ENCODE measurements around the gene MS4A15. TPM values are rescaled to one million over a fixed set of nuclear protein-coding genes. Genes with fewer than 3 reads are reported as not detected.
"Not testable (repeated sequence)": the region's sequence is repeated elsewhere in the genome, so short reads cannot be mapped to it uniquely, and the experiment has no call there.

The MS4A15 gene
- total RNA-seq, 1 donor from 2014 or later: not detected

- H3K4me3 Mint-ChIP-seq (ENCODE audit: low read depth): no peak overlapping the region
- no peak for DNase-seq (ENCODE audit: low spot score, unreplicated experiment)
- no peaks in the 10 kb centered on the region for H3K36me3 Mint-ChIP-seq (ENCODE audit: insufficient read depth)
- H3K27ac Mint-ChIP-seq: no peak overlapping the region
- TF ChIP-seq CTCF (IDR thresholded peaks at IDR 0.05; ENCODE audit: unreplicated experiment): no peak
- H3K9me3 Mint-ChIP-seq (ENCODE audit: low read depth): no peaks in the 10 kb centered on the region
- H3K27me3 Mint-ChIP-seq: peaks cover 19% of the 10 kb centered on the region
- H3K4me1 Mint-ChIP-seq (ENCODE audit: low read depth): no peaks in the 10 kb centered on the region
Measured at GRCh38 chr11:60750911-60751310, 5.8 kb upstream of the MS4A15 start.

GRCh38 chr11:60753309-60753708, 3.4 kb upstream of the MS4A15 start:
- H3K27me3 Mint-ChIP-seq: peaks cover 19% of the 10 kb centered on the region

GRCh38 chr11:60754887-60755286, 1.8 kb upstream of the MS4A15 start:
- TF ChIP-seq CTCF (IDR thresholded peaks at IDR 0.05; ENCODE audit: unreplicated experiment): no peak
- Mint-ChIP-seq H3K9me3 (ENCODE audit: low read depth) (peaks cover 3% of the 10 kb centered on the region), H3K4me1 (ENCODE audit: low read depth) (peaks cover 3% of the 10 kb centered on the region), H3K27me3 (peaks cover 21% of the 10 kb centered on the region), H3K4me3 (ENCODE audit: low read depth) (no peak overlapping the region), H3K27ac (no peak overlapping the region), H3K36me3 (ENCODE audit: insufficient read depth) (no peaks in the 10 kb centered on the region)
- no peak for DNase-seq (ENCODE audit: low spot score, unreplicated experiment)

More at GRCh38 chr11:60753309-60753708, 3.4 kb upstream of the MS4A15 start:
- no peaks in the 10 kb centered on the region for H3K36me3 Mint-ChIP-seq (ENCODE audit: insufficient read depth)
- no peak for TF ChIP-seq CTCF (IDR thresholded peaks at IDR 0.05; ENCODE audit: unreplicated experiment)
- no peak overlapping the region for H3K27ac Mint-ChIP-seq
- no peak for DNase-seq (ENCODE audit: low spot score, unreplicated experiment)
- no peaks in the 10 kb centered on the region for H3K4me1 Mint-ChIP-seq (ENCODE audit: low read depth)
- H3K9me3 Mint-ChIP-seq (ENCODE audit: low read depth): peaks cover 3% of the 10 kb centered on the region
- H3K4me3 Mint-ChIP-seq (ENCODE audit: low read depth): no peak overlapping the region

GRCh38 chr11:60757231-60757800, 649 bp downstream of the MS4A15 start:
- no peak overlapping the region for H3K27ac Mint-ChIP-seq
- no peak for TF ChIP-seq CTCF (IDR thresholded peaks at IDR 0.05; ENCODE audit: unreplicated experiment)

GRCh38 chr11:60758671-60759070, 2.0 kb downstream of the MS4A15 start:
- H3K4me1 Mint-ChIP-seq (ENCODE audit: low read depth); DNase-seq (ENCODE audit: low spot score, unreplicated experiment); H3K9me3 Mint-ChIP-seq (ENCODE audit: low read depth); H3K27ac Mint-ChIP-seq; H3K4me3 Mint-ChIP-seq (ENCODE audit: low read depth); H3K27me3 Mint-ChIP-seq; H3K36me3 Mint-ChIP-seq (ENCODE audit: insufficient read depth): not testable (repeated sequence)

More at GRCh38 chr11:60757231-60757800, 649 bp downstream of the MS4A15 start:
- Mint-ChIP-seq H3K27me3 (peaks cover 13% of the 10 kb centered on the region), H3K9me3 (ENCODE audit: low read depth) (peaks cover 3% of the 10 kb centered on the region), H3K36me3 (ENCODE audit: insufficient read depth) (no peaks in the 10 kb centered on the region), H3K4me1 (ENCODE audit: low read depth) (peaks cover 8% of the 10 kb centered on the region), H3K4me3 (ENCODE audit: low read depth) (no peak overlapping the region)
- DNase-seq (ENCODE audit: low spot score, unreplicated experiment): no peak

GRCh38 chr11:60759438-60760225, 3.0 kb downstream of the MS4A15 start:
- not testable (repeated sequence) for H3K4me1 Mint-ChIP-seq (ENCODE audit: low read depth); H3K4me3 Mint-ChIP-seq (ENCODE audit: low read depth)

More at GRCh38 chr11:60759438-60760225, 3.0 kb downstream of the MS4A15 start:
- H3K27me3 Mint-ChIP-seq; H3K36me3 Mint-ChIP-seq (ENCODE audit: insufficient read depth); H3K9me3 Mint-ChIP-seq (ENCODE audit: low read depth); H3K27ac Mint-ChIP-seq; DNase-seq (ENCODE audit: low spot score, unreplicated experiment): not testable (repeated sequence)
